ENCODE results near the gene FAM171A1.

DNA sequence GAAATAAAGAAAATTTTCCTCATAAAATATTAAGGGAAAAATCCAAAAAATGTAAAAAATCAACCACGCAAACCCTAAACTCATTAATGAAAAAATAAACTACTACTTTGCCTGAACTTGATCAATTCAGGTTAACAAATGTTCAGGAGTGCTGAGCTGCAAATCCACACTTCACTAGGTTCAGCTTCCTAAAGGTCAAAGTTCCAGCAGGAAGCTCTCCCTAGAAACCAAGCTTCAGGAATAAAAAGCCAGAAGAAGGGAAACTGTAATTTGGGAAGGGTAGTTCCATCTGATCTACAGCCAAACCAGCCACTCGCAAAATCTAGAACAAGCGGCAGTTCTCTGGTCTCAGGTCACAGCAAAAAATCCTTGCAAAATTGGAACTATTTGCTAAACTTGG lies 194.8 kb downstream of the FAM171A1 start:
- TF ChIP-seq, protein P1, sequence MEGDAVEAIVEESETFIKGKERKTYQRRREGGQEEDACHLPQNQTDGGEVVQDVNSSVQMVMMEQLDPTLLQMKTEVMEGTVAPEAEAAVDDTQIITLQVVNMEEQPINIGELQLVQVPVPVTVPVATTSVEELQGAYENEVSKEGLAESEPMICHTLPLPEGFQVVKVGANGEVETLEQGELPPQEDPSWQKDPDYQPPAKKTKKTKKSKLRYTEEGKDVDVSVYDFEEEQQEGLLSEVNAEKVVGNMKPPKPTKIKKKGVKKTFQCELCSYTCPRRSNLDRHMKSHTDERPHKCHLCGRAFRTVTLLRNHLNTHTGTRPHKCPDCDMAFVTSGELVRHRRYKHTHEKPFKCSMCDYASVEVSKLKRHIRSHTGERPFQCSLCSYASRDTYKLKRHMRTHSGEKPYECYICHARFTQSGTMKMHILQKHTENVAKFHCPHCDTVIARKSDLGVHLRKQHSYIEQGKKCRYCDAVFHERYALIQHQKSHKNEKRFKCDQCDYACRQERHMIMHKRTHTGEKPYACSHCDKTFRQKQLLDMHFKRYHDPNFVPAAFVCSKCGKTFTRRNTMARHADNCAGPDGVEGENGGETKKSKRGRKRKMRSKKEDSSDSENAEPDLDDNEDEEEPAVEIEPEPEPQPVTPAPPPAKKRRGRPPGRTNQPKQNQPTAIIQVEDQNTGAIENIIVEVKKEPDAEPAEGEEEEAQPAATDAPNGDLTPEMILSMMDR (IDR thresholded peaks at IDR 0.05; ENCODE audit: insufficient read depth, low read depth, low read length), result no peak
- no peak for TF ChIP-seq EZH2 (IDR thresholded peaks at IDR 0.05; ENCODE audit: insufficient read depth, low read length)

All from astrocyte (in vitro differentiated cells and primary cell).